Middle frontal gyrus (tissue), 1 donor: ENCODE measurements around the gene PPP2R3C.
"Not testable (repeated sequence)": the region's sequence is repeated elsewhere in the genome, so short reads cannot be mapped to it uniquely, and the experiment has no call there.

Source experiments
- DNase-seq: peaks from one replicate; pipeline ENCODE4 v3.0.0-alpha.2; 2015; ENCODE audit warnings: low spot score; ENCODE audit errors: extremely low spot score

The PPP2R3C gene

GRCh38 chr14:35065731-35066130, 56.1 kb downstream of the PPP2R3C start:
- not testable (repeated sequence) for DNase-seq

- not testable (repeated sequence) for DNase-seq
Measured at GRCh38 chr14:35061113-35061791, 60.5 kb downstream of the PPP2R3C start.

- DNase-seq: no peak
Measured at GRCh38 chr14:35052637-35053036, 69.2 kb downstream of the PPP2R3C start.

- no peak for DNase-seq
Measured at GRCh38 chr14:35051796-35052195, 70.0 kb downstream of the PPP2R3C start.

- DNase-seq: no peak
Measured at GRCh38 chr14:35050652-35051051, 71.1 kb downstream of the PPP2R3C start.

GRCh38 chr14:35047976-35048513, 73.7 kb downstream of the PPP2R3C start:
- DNase-seq: no peak

GRCh38 chr14:35046751-35047536, 74.8 kb downstream of the PPP2R3C start:
- DNase-seq: no peak

- peak; percentile 92 for DNase-seq
Measured at GRCh38 chr14:35046048-35046750, 75.6 kb downstream of the PPP2R3C start, which contains the start of gene FAM177A1. Gene FAM177A1, plus strand, starts transcription at chr14:35046272. Its CDS starts 192 bp downstream, at chr14:35046464.

GRCh38 chr14:35045798-35046047, 76.1 kb downstream of the PPP2R3C start:
- DNase-seq: no peak

- no peak for DNase-seq
Measured at GRCh38 chr14:35044939-35045797, 76.6 kb downstream of the PPP2R3C start.

- DNase-seq: no peak
Measured at GRCh38 chr14:35043046-35043445, 78.7 kb downstream of the PPP2R3C start.

- DNase-seq: no peak
Measured at GRCh38 chr14:35042632-35043031, 79.2 kb downstream of the PPP2R3C start.

- not testable (repeated sequence) for DNase-seq
Measured at GRCh38 chr14:35038312-35038711, 83.5 kb downstream of the PPP2R3C start.
